Measurements from ENCODE around the gene SEMA6A. TPM values are rescaled to one million over a fixed set of nuclear protein-coding genes. Genes with fewer than 3 reads are reported as not detected.

The SEMA6A gene
- total RNA-seq, 1 experiment from 2014 or later = 406 TPM

DNA sequence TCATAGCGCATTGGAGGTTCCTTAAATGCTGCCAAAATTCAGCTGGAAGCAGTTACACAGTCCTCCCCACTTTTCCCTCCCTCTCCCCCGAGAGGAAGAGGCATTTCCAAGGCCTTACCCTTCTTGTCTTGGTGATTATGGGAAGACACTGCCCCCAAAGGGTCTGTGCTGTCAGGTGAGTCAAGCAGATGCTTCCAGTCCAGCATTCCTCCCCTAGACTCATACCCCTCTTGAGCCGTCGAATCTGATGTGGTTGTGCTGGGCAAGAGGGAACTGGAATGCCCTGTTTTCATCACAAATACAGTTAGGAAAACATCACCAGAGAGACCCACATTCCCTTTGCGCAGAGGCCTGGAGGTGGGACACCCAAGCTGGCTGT lies 107.2 kb downstream of the SEMA6A start (continued):
- no peak for TF ChIP-seq IRF1 (CRISPR knock-in tag; IDR thresholded peaks at IDR 0.05)

DNA sequence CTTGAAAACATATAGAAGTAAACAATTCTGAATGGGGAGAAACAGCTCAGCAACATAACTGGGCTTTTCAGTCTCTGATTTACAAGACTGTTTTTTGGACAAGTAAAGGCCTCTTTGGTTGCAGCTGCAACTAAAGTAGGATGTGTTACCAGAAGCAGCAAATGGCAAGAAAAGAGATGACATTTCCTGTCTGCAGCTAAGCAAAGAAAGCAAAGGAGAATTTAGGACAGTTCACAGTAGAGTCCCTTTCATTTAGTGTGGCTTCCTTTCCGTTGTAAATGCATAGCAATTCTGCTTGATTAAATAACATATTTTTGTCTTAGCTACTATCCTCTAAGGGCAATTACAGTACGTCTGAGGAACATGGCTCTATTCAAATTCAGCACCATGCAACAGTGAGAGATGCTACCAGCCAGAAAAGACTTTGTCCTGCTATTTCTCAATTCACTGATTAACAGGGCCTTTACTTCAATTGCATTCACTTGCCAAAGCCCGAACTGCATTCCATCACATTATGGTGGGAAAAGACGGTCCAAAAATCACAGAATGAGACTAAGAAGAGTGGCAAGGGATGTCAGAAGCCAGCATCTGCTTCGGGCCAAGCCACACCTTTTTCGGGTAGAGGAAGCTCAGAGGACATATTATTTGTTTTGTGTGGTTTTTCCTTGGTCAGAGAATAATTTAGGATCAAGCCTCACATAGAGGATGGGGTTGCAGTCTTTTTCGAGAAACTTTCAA lies 107.7 kb downstream of the SEMA6A start:
- Mint-ChIP-seq H3K36me3 (peaks cover 87% of the 10 kb centered on the region), H3K27ac (peak overlapping the region; percentile 43), H3K4me3 (no peak overlapping the region), H3K27me3 (ENCODE audit: low read depth) (no peaks in the 10 kb centered on the region), H3K9me3 (no peaks in the 10 kb centered on the region), H3K4me1 (peaks cover 23% of the 10 kb centered on the region)
- CTCF ChIA-PET = no interaction called here
- no peak for ATAC-seq
- POLR2A ChIA-PET = no interaction called here
- no peak for DNase-seq (ENCODE audit: low spot score)
- TF ChIP-seq IRF2 (CRISPR knock-in tag; IDR thresholded peaks at IDR 0.05; ENCODE audit: borderline replicate concordance, low read depth) = no peak

- H3K4me3 Mint-ChIP-seq = no peak overlapping the region
- peak overlapping the region; percentile 35; the same call in 1 of the 2 replicates for H3K27ac Mint-ChIP-seq
- no peak for DNase-seq (ENCODE audit: low spot score)
- no peak for ATAC-seq
- no peaks in the 10 kb centered on the region for H3K27me3 Mint-ChIP-seq (ENCODE audit: low read depth)
- H3K9me3 Mint-ChIP-seq = no peaks in the 10 kb centered on the region
- ChIA-PET CTCF (interaction anchor here (0.6 kb wide), 3 partner anchors 23 to 806 kb away, joined by 3 to 5 read pairs (median 3); no protein-coding TSS in a partner anchor), POLR2A (interaction anchor here (0.7 kb wide), 1 partner anchor 566 kb away, joined by 8 read pairs; no protein-coding TSS in a partner anchor)
- H3K36me3 Mint-ChIP-seq = peaks cover 80% of the 10 kb centered on the region
- H3K4me1 Mint-ChIP-seq = peaks cover 33% of the 10 kb centered on the region
- TF ChIP-seq, protein P1, sequence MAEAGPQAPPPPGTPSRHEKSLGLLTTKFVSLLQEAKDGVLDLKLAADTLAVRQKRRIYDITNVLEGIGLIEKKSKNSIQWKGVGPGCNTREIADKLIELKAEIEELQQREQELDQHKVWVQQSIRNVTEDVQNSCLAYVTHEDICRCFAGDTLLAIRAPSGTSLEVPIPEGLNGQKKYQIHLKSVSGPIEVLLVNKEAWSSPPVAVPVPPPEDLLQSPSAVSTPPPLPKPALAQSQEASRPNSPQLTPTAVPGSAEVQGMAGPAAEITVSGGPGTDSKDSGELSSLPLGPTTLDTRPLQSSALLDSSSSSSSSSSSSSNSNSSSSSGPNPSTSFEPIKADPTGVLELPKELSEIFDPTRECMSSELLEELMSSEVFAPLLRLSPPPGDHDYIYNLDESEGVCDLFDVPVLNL (CRISPR knock-in tag; IDR thresholded peaks at IDR 0.05; ENCODE audit: borderline replicate concordance, low read depth) = no peak
- TF ChIP-seq, protein P2, sequence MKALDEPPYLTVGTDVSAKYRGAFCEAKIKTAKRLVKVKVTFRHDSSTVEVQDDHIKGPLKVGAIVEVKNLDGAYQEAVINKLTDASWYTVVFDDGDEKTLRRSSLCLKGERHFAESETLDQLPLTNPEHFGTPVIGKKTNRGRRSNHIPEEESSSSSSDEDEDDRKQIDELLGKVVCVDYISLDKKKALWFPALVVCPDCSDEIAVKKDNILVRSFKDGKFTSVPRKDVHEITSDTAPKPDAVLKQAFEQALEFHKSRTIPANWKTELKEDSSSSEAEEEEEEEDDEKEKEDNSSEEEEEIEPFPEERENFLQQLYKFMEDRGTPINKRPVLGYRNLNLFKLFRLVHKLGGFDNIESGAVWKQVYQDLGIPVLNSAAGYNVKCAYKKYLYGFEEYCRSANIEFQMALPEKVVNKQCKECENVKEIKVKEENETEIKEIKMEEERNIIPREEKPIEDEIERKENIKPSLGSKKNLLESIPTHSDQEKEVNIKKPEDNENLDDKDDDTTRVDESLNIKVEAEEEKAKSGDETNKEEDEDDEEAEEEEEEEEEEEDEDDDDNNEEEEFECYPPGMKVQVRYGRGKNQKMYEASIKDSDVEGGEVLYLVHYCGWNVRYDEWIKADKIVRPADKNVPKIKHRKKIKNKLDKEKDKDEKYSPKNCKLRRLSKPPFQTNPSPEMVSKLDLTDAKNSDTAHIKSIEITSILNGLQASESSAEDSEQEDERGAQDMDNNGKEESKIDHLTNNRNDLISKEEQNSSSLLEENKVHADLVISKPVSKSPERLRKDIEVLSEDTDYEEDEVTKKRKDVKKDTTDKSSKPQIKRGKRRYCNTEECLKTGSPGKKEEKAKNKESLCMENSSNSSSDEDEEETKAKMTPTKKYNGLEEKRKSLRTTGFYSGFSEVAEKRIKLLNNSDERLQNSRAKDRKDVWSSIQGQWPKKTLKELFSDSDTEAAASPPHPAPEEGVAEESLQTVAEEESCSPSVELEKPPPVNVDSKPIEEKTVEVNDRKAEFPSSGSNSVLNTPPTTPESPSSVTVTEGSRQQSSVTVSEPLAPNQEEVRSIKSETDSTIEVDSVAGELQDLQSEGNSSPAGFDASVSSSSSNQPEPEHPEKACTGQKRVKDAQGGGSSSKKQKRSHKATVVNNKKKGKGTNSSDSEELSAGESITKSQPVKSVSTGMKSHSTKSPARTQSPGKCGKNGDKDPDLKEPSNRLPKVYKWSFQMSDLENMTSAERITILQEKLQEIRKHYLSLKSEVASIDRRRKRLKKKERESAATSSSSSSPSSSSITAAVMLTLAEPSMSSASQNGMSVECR (CRISPR knock-in tag; IDR thresholded peaks at IDR 0.05; ENCODE audit: borderline replicate concordance) = no peak
- TF ChIP-seq CBFB (CRISPR knock-in tag; IDR thresholded peaks at IDR 0.05; ENCODE audit: low read depth) (no peak), ZNF317 (CRISPR knock-in tag; IDR thresholded peaks at IDR 0.05; ENCODE audit: borderline replicate concordance, low read depth) (no peak), SP1 (CRISPR knock-in tag; conservative IDR thresholded peaks at IDR 0.05) (no peak), EMX1 (CRISPR knock-in tag; IDR thresholded peaks at IDR 0.05) (no peak), PRDM15 (CRISPR knock-in tag; IDR thresholded peaks at IDR 0.05) (no peak)
- TF ChIP-seq, protein P3, sequence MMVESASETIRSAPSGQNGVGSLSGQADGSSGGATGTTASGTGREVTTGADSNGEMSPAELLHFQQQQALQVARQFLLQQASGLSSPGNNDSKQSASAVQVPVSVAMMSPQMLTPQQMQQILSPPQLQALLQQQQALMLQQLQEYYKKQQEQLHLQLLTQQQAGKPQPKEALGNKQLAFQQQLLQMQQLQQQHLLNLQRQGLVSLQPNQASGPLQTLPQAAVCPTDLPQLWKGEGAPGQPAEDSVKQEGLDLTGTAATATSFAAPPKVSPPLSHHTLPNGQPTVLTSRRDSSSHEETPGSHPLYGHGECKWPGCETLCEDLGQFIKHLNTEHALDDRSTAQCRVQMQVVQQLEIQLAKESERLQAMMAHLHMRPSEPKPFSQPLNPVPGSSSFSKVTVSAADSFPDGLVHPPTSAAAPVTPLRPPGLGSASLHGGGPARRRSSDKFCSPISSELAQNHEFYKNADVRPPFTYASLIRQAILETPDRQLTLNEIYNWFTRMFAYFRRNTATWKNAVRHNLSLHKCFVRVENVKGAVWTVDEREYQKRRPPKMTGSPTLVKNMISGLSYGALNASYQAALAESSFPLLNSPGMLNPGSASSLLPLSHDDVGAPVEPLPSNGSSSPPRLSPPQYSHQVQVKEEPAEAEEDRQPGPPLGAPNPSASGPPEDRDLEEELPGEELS (CRISPR knock-in tag; IDR thresholded peaks at IDR 0.05) = no peak
- TF ChIP-seq, protein P4, sequence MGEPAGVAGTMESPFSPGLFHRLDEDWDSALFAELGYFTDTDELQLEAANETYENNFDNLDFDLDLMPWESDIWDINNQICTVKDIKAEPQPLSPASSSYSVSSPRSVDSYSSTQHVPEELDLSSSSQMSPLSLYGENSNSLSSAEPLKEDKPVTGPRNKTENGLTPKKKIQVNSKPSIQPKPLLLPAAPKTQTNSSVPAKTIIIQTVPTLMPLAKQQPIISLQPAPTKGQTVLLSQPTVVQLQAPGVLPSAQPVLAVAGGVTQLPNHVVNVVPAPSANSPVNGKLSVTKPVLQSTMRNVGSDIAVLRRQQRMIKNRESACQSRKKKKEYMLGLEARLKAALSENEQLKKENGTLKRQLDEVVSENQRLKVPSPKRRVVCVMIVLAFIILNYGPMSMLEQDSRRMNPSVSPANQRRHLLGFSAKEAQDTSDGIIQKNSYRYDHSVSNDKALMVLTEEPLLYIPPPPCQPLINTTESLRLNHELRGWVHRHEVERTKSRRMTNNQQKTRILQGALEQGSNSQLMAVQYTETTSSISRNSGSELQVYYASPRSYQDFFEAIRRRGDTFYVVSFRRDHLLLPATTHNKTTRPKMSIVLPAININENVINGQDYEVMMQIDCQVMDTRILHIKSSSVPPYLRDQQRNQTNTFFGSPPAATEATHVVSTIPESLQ (CRISPR knock-in tag; IDR thresholded peaks at IDR 0.05) = no peak
Measured at GRCh38 chr5:116465411-116465810, 109.2 kb downstream of the SEMA6A start.
